Liver (tissue), 3 donors: ENCODE measurements around the gene HIVEP2.

ENCODE experiments used
- EGR1 ChIP-seq, 2 donors: IDR thresholded peaks; 2 replicates each; pipeline ENCODE4 v1.6.1; 2016 to 2018; ENCODE audit warnings: antibody characterized with exemption in 2 of 2, low read depth in 2 of 2
- FOXA2 ChIP-seq: IDR thresholded peaks from 2 replicates; pipeline ENCODE4 v1.6.1; 2016; ENCODE audit warnings: antibody characterized with exemption
- GABPA ChIP-seq, 2 donors: IDR thresholded peaks in 1 of 2; conservative IDR thresholded peaks in 1 of 2; 2 replicates each; pipeline ENCODE4 v1.6.1; 2016; ENCODE audit warnings: antibody characterized with exemption in 2 of 2, mild to moderate bottlenecking in 1 of 2, moderate library complexity in 1 of 2
- JUND ChIP-seq, 2 donors: IDR thresholded peaks; 2 replicates each; pipeline ENCODE4 v1.6.1; 2016; ENCODE audit warnings: antibody characterized with exemption in 2 of 2
- RAD21 ChIP-seq, 2 donors: IDR thresholded peaks; 2 replicates each; pipeline ENCODE4 v1.6.1; 2016; ENCODE audit warnings: antibody characterized with exemption in 2 of 2, mild to moderate bottlenecking in 2 of 2
- RXRA ChIP-seq, 2 donors: IDR thresholded peaks; 2 replicates each; pipeline ENCODE4 v1.6.1; 2017 to 2018; ENCODE audit warnings: antibody characterized with exemption in 2 of 2, mild to moderate bottlenecking in 1 of 2
- TAF1 ChIP-seq: conservative IDR thresholded peaks from 2 replicates; pipeline ENCODE4 v1.6.1; 2016; ENCODE audit warnings: antibody characterized with exemption, mild to moderate bottlenecking
- YY1 ChIP-seq: IDR thresholded peaks from 2 replicates; pipeline ENCODE4 v1.6.1; 2016; ENCODE audit warnings: antibody characterized with exemption, mild to moderate bottlenecking
- TF ChIP-seq, protein P1 (sequence below): fragments of 150-350 bp; IDR thresholded peaks from 2 replicates; pipeline ENCODE4 v1.5.1; 2017; ENCODE audit warnings: improper control_type of control experiment, low read depth, low read length; ENCODE audit not compliant: missing input control
- TF ChIP-seq, protein P2 (sequence below): IDR thresholded peaks from 2 replicates; pipeline ENCODE4 v1.6.1; 2016; ENCODE audit warnings: antibody characterized with exemption, mild to moderate bottlenecking
- TF ChIP-seq, protein P3 (sequence below): IDR thresholded peaks from 2 replicates; pipeline ENCODE4 v1.6.1; 2016; ENCODE audit warnings: antibody characterized with exemption
- TF ChIP-seq, protein P4 (sequence below): IDR thresholded peaks from 2 replicates; pipeline ENCODE4 v1.6.1; 2016; ENCODE audit warnings: antibody characterized with exemption
- donor health status: healthy.
- donor health status: healthy.

DNA sequence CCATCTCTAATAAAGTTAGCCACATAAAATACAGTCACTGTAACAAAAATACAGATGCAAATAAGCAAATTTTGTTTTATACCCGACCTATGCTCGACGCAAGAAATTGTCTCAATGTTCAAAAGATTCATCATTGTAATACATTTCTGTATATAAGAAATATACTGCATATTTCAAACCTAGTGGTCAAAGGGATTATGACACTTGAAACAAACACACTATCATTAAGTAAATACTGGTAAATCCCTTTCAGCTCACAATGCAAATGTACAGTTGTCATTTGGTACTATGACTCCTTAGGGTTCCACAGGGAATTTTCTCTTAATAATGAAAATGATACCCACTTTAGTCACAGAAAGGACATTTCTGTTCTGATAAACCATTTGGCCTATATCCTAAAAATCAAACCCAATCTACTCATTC is 2.2 kb downstream of the HIVEP2 start:
- TF ChIP-seq, protein P1, sequence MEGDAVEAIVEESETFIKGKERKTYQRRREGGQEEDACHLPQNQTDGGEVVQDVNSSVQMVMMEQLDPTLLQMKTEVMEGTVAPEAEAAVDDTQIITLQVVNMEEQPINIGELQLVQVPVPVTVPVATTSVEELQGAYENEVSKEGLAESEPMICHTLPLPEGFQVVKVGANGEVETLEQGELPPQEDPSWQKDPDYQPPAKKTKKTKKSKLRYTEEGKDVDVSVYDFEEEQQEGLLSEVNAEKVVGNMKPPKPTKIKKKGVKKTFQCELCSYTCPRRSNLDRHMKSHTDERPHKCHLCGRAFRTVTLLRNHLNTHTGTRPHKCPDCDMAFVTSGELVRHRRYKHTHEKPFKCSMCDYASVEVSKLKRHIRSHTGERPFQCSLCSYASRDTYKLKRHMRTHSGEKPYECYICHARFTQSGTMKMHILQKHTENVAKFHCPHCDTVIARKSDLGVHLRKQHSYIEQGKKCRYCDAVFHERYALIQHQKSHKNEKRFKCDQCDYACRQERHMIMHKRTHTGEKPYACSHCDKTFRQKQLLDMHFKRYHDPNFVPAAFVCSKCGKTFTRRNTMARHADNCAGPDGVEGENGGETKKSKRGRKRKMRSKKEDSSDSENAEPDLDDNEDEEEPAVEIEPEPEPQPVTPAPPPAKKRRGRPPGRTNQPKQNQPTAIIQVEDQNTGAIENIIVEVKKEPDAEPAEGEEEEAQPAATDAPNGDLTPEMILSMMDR, result peak; percentile 39
- TF ChIP-seq, protein P2, sequence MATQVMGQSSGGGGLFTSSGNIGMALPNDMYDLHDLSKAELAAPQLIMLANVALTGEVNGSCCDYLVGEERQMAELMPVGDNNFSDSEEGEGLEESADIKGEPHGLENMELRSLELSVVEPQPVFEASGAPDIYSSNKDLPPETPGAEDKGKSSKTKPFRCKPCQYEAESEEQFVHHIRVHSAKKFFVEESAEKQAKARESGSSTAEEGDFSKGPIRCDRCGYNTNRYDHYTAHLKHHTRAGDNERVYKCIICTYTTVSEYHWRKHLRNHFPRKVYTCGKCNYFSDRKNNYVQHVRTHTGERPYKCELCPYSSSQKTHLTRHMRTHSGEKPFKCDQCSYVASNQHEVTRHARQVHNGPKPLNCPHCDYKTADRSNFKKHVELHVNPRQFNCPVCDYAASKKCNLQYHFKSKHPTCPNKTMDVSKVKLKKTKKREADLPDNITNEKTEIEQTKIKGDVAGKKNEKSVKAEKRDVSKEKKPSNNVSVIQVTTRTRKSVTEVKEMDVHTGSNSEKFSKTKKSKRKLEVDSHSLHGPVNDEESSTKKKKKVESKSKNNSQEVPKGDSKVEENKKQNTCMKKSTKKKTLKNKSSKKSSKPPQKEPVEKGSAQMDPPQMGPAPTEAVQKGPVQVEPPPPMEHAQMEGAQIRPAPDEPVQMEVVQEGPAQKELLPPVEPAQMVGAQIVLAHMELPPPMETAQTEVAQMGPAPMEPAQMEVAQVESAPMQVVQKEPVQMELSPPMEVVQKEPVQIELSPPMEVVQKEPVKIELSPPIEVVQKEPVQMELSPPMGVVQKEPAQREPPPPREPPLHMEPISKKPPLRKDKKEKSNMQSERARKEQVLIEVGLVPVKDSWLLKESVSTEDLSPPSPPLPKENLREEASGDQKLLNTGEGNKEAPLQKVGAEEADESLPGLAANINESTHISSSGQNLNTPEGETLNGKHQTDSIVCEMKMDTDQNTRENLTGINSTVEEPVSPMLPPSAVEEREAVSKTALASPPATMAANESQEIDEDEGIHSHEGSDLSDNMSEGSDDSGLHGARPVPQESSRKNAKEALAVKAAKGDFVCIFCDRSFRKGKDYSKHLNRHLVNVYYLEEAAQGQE, result no peak
- TF ChIP-seq GABPA (IDR thresholded peaks at IDR 0.05 in 1 of 2, conservative IDR thresholded peaks at IDR 0.05 in 1 of 2) (no peak), JUND (IDR thresholded peaks at IDR 0.05) (no peak), TAF1 (no peak), RAD21 (IDR thresholded peaks at IDR 0.05) (peak; percentile 45 to 63), YY1 (no peak), EGR1 (IDR thresholded peaks at IDR 0.05; ENCODE audit: low read depth in 2 of 2) (no peak), FOXA2 (peak; percentile 59), RXRA (IDR thresholded peaks at IDR 0.05) (no peak)
- TF ChIP-seq, protein P3, sequence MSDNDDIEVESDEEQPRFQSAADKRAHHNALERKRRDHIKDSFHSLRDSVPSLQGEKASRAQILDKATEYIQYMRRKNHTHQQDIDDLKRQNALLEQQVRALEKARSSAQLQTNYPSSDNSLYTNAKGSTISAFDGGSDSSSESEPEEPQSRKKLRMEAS, result no peak
- TF ChIP-seq, protein P4, sequence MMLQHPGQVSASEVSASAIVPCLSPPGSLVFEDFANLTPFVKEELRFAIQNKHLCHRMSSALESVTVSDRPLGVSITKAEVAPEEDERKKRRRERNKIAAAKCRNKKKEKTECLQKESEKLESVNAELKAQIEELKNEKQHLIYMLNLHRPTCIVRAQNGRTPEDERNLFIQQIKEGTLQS, result no peak
